ENCODE data around the gene NR5A1.

- no peak for TF ChIP-seq JUNB (IDR thresholded peaks at IDR 0.05)
- no peak for TF ChIP-seq USF2 (IDR thresholded peaks at IDR 0.05)
- no peak for TF ChIP-seq CEBPB (IDR thresholded peaks at IDR 0.05)
- TF ChIP-seq, protein P1, sequence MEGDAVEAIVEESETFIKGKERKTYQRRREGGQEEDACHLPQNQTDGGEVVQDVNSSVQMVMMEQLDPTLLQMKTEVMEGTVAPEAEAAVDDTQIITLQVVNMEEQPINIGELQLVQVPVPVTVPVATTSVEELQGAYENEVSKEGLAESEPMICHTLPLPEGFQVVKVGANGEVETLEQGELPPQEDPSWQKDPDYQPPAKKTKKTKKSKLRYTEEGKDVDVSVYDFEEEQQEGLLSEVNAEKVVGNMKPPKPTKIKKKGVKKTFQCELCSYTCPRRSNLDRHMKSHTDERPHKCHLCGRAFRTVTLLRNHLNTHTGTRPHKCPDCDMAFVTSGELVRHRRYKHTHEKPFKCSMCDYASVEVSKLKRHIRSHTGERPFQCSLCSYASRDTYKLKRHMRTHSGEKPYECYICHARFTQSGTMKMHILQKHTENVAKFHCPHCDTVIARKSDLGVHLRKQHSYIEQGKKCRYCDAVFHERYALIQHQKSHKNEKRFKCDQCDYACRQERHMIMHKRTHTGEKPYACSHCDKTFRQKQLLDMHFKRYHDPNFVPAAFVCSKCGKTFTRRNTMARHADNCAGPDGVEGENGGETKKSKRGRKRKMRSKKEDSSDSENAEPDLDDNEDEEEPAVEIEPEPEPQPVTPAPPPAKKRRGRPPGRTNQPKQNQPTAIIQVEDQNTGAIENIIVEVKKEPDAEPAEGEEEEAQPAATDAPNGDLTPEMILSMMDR (IDR thresholded peaks at IDR 0.05), result no peak
- TF ChIP-seq FOSB (CRISPR knock-in tag; IDR thresholded peaks at IDR 0.05), result no peak
- no peak for TF ChIP-seq ESRRA (IDR thresholded peaks at IDR 0.05; ENCODE audit: borderline replicate concordance, low read length)
- TF ChIP-seq, protein P2, sequence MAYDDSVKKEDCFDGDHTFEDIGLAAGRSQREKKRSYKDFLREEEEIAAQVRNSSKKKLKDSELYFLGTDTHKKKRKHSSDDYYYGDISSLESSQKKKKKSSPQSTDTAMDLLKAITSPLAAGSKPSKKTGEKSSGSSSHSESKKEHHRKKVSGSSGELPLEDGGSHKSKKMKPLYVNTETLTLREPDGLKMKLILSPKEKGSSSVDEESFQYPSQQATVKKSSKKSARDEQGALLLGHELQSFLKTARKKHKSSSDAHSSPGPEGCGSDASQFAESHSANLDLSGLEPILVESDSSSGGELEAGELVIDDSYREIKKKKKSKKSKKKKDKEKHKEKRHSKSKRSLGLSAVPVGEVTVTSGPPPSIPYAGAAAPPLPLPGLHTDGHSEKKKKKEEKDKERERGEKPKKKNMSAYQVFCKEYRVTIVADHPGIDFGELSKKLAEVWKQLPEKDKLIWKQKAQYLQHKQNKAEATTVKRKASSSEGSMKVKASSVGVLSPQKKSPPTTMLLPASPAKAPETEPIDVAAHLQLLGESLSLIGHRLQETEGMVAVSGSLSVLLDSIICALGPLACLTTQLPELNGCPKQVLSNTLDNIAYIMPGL (CRISPR knock-in tag; IDR thresholded peaks at IDR 0.05; ENCODE audit: borderline replicate concordance), result no peak
Measured at GRCh38 chr9:124454791-124455443, 52.3 kb downstream of the NR5A1 start.

Data from A549 (cell line).